Mucosa of rectum (tissue), 2 donors: Measurements from ENCODE around the gene NCOA7.

ENCODE experiments used
- H3K27ac ChIP-seq, 2 donors: one replicate each; pipeline ENCODE4 v1.7.0; 2013; ENCODE audit warnings: inconsistent platforms in 2 of 2, low read depth in 2 of 2, low read length in 2 of 2
- H3K27me3 ChIP-seq, 2 donors: one replicate each; pipeline ENCODE4 v1.7.0; 2013; ENCODE audit warnings: low read length in 2 of 2; ENCODE audit not compliant: control insufficient read depth in 2 of 2, insufficient read depth in 2 of 2
- H3K36me3 ChIP-seq, 2 donors: one replicate each; pipeline ENCODE4 v1.7.0; 2013; ENCODE audit warnings: low read length in 2 of 2; ENCODE audit not compliant: control insufficient read depth in 2 of 2, insufficient read depth in 2 of 2
- H3K4me1 ChIP-seq, 2 donors: one replicate each; pipeline ENCODE4 v1.7.0; 2013; ENCODE audit warnings: low read length in 2 of 2, mild to moderate bottlenecking in 1 of 2; ENCODE audit not compliant: control insufficient read depth in 2 of 2, insufficient read depth in 2 of 2
- H3K4me3 ChIP-seq, 2 donors: one replicate each; pipeline ENCODE4 v1.7.0; 2013; ENCODE audit warnings: low read length in 2 of 2
- H3K9ac ChIP-seq, 2 donors: one replicate each; pipeline ENCODE4 v1.7.0; 2013; ENCODE audit warnings: low read length in 2 of 2, low read depth in 1 of 2, mild to moderate bottlenecking in 1 of 2
- H3K9me3 ChIP-seq, 2 donors: one replicate each; pipeline ENCODE4 v1.7.0; 2013; ENCODE audit warnings: low read length in 2 of 2; ENCODE audit not compliant: control insufficient read depth in 2 of 2
- donor health status: healthy.
- donor health status: Normal muscosa, but diverticular disease.

Gene NCOA7

DNA sequence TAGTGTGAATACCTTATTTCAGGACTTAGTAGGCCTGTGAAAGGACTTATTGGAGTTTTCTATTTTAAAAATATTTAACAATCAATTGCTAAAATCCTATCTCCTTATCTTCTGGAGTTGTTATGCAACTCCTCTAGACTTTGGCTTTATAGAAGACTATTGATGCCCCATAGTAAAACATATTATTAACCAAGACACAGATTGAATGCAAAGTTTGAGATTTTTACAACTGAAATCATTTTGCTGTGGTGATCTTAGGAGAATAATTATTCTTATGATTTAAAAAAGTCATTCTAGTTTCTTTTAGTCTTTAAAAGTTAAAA, 36.9 kb upstream of the NCOA7 start:
- Histone ChIP-seq H3K4me3 (no peak overlapping the region), H3K27ac (no peak overlapping the region), H3K36me3 (no peaks in the 10 kb centered on the region), H3K27me3 (peaks cover 43 to 49% of the 10 kb centered on the region in 2 donors), H3K4me1 (peaks cover 6 to 7% of the 10 kb centered on the region in 2 donors), H3K9ac (no peak overlapping the region), H3K9me3 (no peaks in the 10 kb centered on the region)

DNA sequence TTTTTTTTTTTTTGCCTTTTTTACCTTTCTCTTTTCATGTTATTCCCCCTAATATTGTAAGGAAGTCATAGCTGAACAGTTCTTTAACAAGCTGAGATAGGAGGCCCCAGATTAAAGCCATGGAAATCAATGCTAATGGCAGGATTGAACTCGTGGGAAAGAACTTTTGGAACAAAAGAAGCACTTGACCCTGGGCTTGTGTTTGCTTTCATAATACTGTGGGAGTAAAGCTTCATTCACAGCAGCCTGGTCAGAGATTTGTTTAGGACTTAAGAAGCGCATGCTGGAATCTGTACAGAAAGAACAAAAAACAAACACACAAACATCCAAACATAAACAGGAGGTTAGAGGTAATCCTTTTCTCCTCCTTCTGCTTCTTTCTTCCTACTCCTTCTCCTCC, 36.2 kb upstream of the NCOA7 start:
- H3K27ac ChIP-seq: no peak overlapping the region

DNA sequence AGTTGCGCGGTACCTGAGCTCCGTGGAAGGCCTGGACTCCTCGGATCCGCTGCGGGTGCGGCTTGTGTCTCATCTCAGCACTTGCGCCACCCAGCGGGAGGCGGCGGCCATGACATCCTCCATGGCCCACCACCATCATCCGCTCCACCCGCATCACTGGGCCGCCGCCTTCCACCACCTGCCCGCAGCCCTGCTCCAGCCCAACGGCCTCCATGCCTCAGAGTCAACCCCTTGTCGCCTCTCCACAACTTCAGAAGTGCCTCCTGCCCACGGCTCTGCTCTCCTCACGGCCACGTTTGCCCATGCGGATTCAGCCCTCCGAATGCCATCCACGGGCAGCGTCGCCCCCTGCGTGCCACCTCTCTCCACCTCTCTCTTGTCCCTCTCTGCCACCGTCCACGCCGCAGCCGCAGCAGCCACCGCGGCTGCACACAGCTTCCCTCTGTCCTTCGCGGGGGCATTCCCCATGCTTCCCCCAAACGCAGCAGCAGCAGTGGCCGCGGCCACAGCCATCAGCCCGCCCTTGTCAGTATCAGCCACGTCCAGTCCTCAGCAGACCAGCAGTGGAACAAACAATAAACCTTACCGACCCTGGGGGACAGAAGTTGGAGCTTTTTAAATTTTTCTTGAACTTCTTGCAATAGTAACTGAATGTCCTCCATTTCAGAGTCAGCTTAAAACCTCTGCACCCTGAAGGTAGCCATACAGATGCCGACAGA, 31.4 kb upstream of the NCOA7 start:
- H3K4me3 ChIP-seq: no peak overlapping the region
- no peaks in the 10 kb centered on the region for H3K9me3 ChIP-seq
- peaks cover 25 to 26% of the 10 kb centered on the region in 2 donors for H3K27me3 ChIP-seq
- H3K9ac ChIP-seq: no peak overlapping the region
- H3K27ac ChIP-seq: no peak overlapping the region
- no peaks in the 10 kb centered on the region for H3K4me1 ChIP-seq
- no peaks in the 10 kb centered on the region for H3K36me3 ChIP-seq

More for the DNA sequence above, 36.2 kb upstream of the NCOA7 start:
- Histone ChIP-seq H3K36me3 (no peaks in the 10 kb centered on the region), H3K9ac (no peak overlapping the region), H3K4me1 (peaks cover 4 to 6% of the 10 kb centered on the region in 2 donors), H3K27me3 (peaks cover 42 to 48% of the 10 kb centered on the region in 2 donors), H3K9me3 (no peaks in the 10 kb centered on the region), H3K4me3 (no peak overlapping the region)

DNA sequence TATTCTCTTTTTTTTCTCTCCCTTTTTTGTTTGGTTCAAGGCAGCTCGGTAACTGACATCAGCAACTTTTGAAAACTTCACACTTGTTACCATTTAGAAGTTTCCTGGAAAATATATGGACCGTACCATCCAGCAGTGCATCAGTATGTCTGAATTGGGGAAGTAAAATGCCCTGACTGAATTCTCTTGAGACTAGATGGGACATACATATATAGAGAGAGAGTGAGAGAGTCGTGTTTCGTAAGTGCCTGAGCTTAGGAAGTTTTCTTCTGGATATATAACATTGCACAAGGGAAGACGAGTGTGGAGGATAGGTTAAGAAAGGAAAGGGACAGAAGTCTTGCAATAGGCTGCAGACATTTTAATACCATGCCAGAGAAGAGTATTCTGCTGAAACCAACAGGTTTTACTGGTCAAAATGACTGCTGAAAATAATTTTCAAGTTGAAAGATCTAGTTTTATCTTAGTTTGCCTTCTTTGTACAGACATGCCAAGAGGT, 30.8 kb upstream of the NCOA7 start:
- Histone ChIP-seq H3K36me3 (no peaks in the 10 kb centered on the region), H3K9ac (no peak overlapping the region), H3K9me3 (no peaks in the 10 kb centered on the region), H3K4me3 (no peak overlapping the region), H3K4me1 (no peaks in the 10 kb centered on the region), H3K27ac (no peak overlapping the region), H3K27me3 (peaks cover 19 to 21% of the 10 kb centered on the region in 2 donors)

DNA sequence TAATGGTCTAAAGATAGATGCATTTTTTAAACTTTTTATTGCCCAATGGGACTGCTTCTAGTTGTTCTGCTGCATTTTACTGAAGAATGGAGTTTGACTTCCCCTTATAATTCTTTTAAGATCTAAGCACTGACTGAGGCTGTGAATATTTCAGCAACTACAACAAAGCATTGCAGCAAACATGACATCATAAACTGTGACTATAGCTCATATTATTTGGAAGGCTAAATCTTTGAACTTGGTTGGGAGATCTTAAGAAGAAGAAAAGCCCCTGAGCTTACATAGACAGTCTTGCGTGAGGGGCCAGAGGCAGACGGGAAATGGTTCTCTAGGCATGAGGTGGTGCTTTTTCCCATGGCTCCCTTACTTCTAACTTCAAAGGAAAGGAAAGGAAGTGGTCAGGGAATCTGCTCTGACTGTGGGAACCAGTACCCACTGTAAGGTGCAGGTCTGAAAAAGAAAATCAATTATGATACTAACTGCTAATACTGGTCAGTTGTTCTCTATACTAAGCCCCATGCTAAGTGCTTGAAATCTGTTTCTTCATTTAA, 26.6 kb upstream of the NCOA7 start:
- Histone ChIP-seq H3K9ac (no peak overlapping the region), H3K27me3 (peaks cover 17 to 23% of the 10 kb centered on the region in 2 donors), H3K27ac (no peak overlapping the region), H3K4me1 (no peaks in the 10 kb centered on the region), H3K4me3 (no peak overlapping the region), H3K9me3 (no peaks in the 10 kb centered on the region), H3K36me3 (no peaks in the 10 kb centered on the region)

DNA sequence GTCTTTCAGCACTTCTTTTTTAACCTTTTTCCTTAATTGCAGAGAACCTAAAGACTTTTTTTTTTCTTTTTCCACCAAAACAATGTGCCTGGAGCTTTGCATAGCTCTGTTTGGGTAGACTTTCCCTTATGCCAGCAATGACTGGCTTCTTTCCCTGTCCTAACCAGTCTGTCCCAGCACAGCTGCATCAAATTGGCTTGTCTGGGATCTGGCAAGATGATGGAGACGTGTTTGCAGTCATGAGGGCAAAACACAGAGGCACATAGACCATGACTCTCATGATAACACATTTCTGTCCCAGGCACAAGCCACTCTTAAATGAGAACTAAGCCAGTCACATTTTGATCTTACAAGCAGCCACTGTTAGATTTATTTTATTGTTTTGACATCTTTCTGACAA, 24.8 kb upstream of the NCOA7 start:
- H3K9ac ChIP-seq: no peak overlapping the region
- H3K27me3 ChIP-seq: peaks cover 9 to 20% of the 10 kb centered on the region in 2 donors
- H3K27ac ChIP-seq: no peak overlapping the region
- no peaks in the 10 kb centered on the region for H3K9me3 ChIP-seq
- no peaks in the 10 kb centered on the region for H3K4me1 ChIP-seq
- H3K4me3 ChIP-seq: no peak overlapping the region
- no peaks in the 10 kb centered on the region for H3K36me3 ChIP-seq

DNA sequence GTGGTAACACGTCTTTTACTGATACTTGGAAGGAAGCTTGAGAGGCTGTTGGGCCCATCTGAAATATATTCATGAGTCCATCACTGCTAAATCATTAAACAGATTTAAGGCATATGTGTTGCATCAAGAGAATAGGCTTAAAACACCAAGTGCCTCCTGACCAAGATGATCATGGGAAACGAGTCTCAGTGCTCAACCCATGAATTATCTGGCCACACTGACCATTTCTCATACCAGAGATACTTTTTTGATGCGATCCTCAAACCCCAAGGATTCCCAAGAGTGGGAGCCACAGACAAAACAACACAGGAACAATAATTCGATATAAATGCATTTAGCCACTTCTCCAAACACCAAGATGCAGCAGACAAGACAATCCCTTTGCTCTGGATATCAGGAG, 24.1 kb upstream of the NCOA7 start:
- no peak overlapping the region for H3K9ac ChIP-seq
- H3K4me3 ChIP-seq: no peak overlapping the region
- no peak overlapping the region for H3K27ac ChIP-seq
- H3K36me3 ChIP-seq: no peaks in the 10 kb centered on the region
- no peaks in the 10 kb centered on the region for H3K9me3 ChIP-seq
- H3K27me3 ChIP-seq: peaks cover 9 to 18% of the 10 kb centered on the region in 2 donors
- no peaks in the 10 kb centered on the region for H3K4me1 ChIP-seq

DNA sequence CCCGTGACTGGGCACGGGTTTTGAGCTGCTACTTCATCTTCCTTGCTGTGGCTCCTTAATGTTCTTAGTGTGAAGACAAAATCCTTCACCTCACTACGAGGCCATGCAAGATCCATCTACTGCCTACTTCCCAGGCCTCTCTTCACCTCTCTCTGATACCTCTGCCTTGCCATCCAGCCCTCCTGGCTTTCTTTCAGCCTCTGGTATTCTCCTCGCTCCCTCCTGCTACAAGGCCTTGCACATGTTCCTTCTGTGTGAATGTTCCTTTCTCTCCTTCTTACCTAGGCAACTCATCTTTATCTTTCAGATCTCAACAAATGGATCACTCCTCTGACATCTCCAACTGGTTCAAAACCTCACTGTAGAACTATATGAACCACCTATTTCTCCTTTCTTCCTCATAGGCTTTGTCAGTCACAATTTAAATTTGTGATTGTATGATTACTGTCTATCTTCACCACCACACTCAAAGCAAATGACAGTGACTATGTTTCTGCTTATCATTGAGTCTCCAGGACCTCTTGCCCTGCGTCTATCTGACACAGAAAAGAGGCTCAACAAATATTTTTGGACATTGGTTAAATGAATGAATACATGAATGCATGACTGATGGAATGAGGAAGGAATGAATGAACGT, 21.5 kb upstream of the NCOA7 start:
- no peaks in the 10 kb centered on the region for H3K36me3 ChIP-seq
- H3K9ac ChIP-seq: no peak overlapping the region
- no peak overlapping the region for H3K4me3 ChIP-seq
- no peak overlapping the region for H3K27ac ChIP-seq
- peaks cover 6 to 11% of the 10 kb centered on the region in 2 donors for H3K27me3 ChIP-seq
- H3K4me1 ChIP-seq: no peaks in the 10 kb centered on the region
- H3K9me3 ChIP-seq: no peaks in the 10 kb centered on the region

DNA sequence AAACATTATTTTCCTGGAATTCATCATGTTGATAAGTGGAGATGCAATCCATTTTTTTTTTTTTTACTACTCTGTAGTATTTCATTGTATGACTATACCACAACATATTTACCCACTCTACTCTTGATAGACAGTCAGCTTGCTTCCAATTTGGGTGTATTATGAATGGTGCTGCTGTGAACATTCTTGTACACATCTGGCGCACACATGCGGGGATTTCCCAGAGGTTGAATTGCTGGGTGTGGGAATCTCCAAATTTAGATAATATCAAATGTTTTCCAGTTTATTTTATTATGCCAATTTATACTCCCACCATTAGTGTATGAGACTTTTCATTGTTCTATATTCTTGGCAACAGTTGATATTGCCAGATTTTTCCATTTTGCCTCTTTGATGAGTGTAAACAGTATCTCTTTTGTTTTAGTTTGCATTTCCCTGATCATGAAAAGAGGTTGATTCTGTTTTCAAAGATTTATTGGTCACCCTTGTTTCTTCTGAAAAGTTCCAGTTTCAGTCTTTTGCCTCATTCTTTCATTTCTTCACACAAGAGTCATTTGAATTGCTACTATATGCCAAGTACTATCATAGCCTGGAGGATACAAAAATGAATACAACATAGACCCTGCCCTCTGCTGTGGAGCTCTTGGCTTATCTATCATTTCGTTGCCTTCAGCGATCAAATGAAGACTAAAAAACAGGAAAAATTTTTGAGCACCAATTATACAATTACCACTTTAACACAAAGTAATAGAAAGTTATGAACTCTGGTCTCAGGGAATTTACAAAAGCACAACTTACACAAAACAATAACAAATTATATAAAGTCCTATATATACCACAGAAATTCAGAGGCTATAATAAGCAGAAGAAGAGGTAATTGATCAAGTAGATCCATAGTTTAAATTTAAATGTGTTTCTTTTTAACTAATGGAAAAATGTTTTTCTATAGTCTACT, 17.1 kb upstream of the NCOA7 start:
- H3K27ac ChIP-seq: no peak overlapping the region
- no peaks in the 10 kb centered on the region for H3K27me3 ChIP-seq

More for the DNA sequence above, 17.1 kb upstream of the NCOA7 start:
- Histone ChIP-seq H3K9ac (no peak overlapping the region), H3K4me1 (no peaks in the 10 kb centered on the region), H3K9me3 (no peaks in the 10 kb centered on the region), H3K36me3 (no peaks in the 10 kb centered on the region), H3K4me3 (no peak overlapping the region)
